ENCODE data around the gene FOXL3.

DNA sequence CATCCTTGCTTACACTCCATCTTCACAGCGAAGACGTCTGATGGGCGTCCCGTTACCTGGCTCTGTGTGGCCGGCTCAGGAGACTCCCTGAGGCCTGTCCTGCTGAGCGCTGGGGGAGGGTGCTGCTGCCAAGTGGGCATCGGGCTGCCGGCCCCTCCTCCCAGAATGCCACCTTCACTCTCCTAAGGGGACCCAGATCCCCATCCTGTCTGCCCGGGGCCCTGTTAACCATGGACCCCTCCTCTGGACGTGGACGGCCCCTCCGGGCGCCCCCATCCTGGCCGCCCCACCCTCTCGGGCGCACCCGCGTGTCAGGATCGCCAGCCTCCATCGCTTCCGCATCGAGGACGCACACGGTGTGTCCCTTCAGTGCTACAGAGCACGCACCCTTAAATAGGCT, 7.3 kb upstream of the FOXL3 start:
- TF ChIP-seq, protein P1, sequence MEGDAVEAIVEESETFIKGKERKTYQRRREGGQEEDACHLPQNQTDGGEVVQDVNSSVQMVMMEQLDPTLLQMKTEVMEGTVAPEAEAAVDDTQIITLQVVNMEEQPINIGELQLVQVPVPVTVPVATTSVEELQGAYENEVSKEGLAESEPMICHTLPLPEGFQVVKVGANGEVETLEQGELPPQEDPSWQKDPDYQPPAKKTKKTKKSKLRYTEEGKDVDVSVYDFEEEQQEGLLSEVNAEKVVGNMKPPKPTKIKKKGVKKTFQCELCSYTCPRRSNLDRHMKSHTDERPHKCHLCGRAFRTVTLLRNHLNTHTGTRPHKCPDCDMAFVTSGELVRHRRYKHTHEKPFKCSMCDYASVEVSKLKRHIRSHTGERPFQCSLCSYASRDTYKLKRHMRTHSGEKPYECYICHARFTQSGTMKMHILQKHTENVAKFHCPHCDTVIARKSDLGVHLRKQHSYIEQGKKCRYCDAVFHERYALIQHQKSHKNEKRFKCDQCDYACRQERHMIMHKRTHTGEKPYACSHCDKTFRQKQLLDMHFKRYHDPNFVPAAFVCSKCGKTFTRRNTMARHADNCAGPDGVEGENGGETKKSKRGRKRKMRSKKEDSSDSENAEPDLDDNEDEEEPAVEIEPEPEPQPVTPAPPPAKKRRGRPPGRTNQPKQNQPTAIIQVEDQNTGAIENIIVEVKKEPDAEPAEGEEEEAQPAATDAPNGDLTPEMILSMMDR (IDR thresholded peaks at IDR 0.05), result no peak
- no peak for TF ChIP-seq POLR2A (IDR thresholded peaks at IDR 0.05)

Measured in right lobe of liver (tissue), 4 donors.